Subcutaneous adipose tissue (tissue), 4 donors: ENCODE results near the gene KRT85. TPM values are rescaled to one million over a fixed set of nuclear protein-coding genes. Genes with fewer than 3 reads are reported as not detected.

ENCODE experiments used
- CTCF ChIP-seq: fragments of 450-650 bp; IDR thresholded peaks from one replicate; pipeline ENCODE4 v1.5.1; 2016; ENCODE audit warnings: low read depth, mild to moderate bottlenecking, control low read depth, antibody characterized with exemption, moderate library complexity
- total RNA-seq, 4 donors: library from RNA; depleted of rRNA; stranded (reverse); fragments of >200 nt; gene quantifications; one replicate each; pipeline ENCODE4 v1.1.0, GENCODE V29; 2016

KRT85 gene
- total RNA-seq, 4 donors from 2014 or later, result not detected

- TF ChIP-seq CTCF, result no peak
These were observed 15.9 kb downstream of the KRT85 start for GRCh38 chr12:52351196-52352059.

GRCh38 chr12:52350786-52351185 lies 16.5 kb downstream of the KRT85 start:
- no peak for TF ChIP-seq CTCF

- no peak for TF ChIP-seq CTCF
These were observed 17.2 kb downstream of the KRT85 start for GRCh38 chr12:52350021-52350620.

- TF ChIP-seq CTCF, result no peak
These were observed 18.1 kb downstream of the KRT85 start for GRCh38 chr12:52349196-52349595.

- no peak for TF ChIP-seq CTCF
These were observed 19.4 kb downstream of the KRT85 start for GRCh38 chr12:52347551-52348510.

- TF ChIP-seq CTCF, result no peak
These were observed 20.3 kb downstream of the KRT85 start for GRCh38 chr12:52347016-52347415.
